Measurements from ENCODE around the gene POLD4.

DNA sequence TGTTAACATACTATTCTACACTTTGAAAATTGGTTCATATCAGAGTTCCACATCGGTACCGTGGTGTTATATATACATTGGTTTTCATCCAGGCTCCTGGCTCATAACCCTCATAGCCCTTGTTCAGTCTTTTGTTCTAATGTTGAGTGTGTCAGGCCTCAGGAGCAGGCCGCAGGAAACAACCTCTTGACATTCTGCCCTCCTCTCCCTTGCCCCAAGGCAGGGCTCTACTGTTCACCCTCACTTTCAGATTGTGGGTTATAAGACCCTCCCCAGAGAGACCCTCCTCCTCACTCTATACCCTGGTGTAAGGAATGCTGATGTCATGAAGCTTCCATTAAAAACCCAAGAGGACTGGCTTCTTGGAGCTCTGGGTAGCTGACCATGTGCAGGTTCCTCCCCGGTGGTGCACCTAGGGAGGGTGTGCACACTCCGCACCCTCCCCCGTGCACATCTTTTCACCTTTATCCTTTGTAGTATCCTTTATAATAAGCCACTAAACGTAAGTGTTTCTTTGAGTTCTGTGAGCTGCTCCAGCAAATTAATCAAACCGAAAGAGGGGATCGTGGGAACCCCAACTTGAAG lies 37.9 kb downstream of the POLD4 start:
- TF ChIP-seq, protein P1, sequence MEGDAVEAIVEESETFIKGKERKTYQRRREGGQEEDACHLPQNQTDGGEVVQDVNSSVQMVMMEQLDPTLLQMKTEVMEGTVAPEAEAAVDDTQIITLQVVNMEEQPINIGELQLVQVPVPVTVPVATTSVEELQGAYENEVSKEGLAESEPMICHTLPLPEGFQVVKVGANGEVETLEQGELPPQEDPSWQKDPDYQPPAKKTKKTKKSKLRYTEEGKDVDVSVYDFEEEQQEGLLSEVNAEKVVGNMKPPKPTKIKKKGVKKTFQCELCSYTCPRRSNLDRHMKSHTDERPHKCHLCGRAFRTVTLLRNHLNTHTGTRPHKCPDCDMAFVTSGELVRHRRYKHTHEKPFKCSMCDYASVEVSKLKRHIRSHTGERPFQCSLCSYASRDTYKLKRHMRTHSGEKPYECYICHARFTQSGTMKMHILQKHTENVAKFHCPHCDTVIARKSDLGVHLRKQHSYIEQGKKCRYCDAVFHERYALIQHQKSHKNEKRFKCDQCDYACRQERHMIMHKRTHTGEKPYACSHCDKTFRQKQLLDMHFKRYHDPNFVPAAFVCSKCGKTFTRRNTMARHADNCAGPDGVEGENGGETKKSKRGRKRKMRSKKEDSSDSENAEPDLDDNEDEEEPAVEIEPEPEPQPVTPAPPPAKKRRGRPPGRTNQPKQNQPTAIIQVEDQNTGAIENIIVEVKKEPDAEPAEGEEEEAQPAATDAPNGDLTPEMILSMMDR (IDR thresholded peaks at IDR 0.05) = no peak
- TF ChIP-seq POLR2A (IDR thresholded peaks at IDR 0.05) = no peak
